HG02610 (cell line): ENCODE data around the gene RPS29.
"Not testable (repeated sequence)": the region's sequence is repeated elsewhere in the genome, so short reads cannot be mapped to it uniquely, and the experiment has no call there.

Experiments
- ATAC-seq: cut with Tn5 transposase; IDR thresholded peaks from one replicate; pipeline ENCODE4 v1.9.1; 2021; ENCODE audit warnings: mild to moderate bottlenecking, moderate library complexity; ENCODE audit not compliant: unreplicated experiment

Gene RPS29

GRCh38 chr14:49585803-49586672, at the start of gene RPS29:
TSS of gene RPS29 (minus strand) at chr14:49586380. CDS start at chr14:49586346, 34 bp downstream.
- peak; percentile 87 for ATAC-seq

GRCh38 chr14:49634547-49635334, 48.6 kb upstream of the RPS29 start, which contains the start of gene DNAAF2:
TSS of gene DNAAF2 (minus strand) at chr14:49635244. CDS start at chr14:49635149, 95 bp downstream.
- ATAC-seq, result peak; percentile 27

GRCh38 chr14:49633640-49634546, 47.7 kb upstream of the RPS29 start:
- ATAC-seq, result peak; percentile 84

DNA sequence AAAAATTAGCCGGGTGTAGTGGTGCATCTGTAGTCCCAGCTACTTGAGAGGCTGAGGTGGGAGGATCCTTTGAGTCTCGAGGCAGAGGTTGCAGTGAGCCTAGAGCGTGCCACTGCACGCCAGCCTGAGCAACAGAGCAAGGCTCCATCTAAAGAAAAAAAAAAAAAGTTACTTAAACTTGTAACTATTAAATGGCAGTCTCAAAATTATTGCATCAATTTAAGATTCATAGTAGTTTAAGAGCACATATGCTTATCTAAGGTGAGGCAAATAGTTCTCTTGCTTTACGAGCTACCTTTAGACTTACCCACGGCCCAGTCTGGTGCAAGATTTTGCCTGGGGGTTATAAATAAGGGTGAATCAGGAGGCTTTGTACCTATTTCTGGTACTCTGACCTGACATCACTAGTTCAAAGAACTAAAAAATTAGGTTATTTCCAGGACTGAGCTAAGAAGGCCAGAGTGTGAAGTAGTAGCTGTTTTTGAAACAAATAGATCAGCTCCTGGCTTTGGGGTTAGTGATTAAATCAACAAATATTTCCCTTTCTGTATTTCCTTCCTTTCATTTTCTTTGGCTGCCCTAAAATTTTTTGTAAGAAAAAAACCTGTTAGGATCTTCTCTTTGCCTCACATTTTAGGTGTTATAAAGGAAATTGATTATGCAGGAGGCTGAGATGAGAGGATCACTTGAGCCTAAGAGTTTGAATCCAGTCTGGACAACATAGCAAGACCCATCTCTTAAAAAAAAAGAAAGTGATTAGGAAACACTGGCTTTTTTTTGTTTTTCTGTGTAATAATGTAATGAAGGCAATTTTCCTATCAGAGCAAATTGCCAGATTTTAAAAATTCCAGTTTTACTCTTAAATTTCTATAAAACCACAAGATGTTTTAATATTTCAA, 38.0 kb upstream of the RPS29 start:
- ATAC-seq, result no peak

- ATAC-seq, result no peak
Measured at GRCh38 chr14:49623387-49623786, 37.2 kb upstream of the RPS29 start.

- no peak for ATAC-seq
Measured at GRCh38 chr14:49622022-49622607, 35.9 kb upstream of the RPS29 start.

GRCh38 chr14:49621114-49621881, 35.1 kb upstream of the RPS29 start:
- peak; percentile 25 for ATAC-seq

GRCh38 chr14:49620182-49621113, 34.3 kb upstream of the RPS29 start, which contains the start of the genes MGAT2 and RPL36AL:
TSS of gene MGAT2 (plus strand) at chr14:49620799. CDS start at chr14:49621269, 470 bp downstream.
TSS of gene RPL36AL (minus strand) at chr14:49620626. CDS start at chr14:49619104, 1,522 bp downstream.
- ATAC-seq, result peak; percentile 95

- ATAC-seq, result no peak
Measured at GRCh38 chr14:49619730-49620129, 33.5 kb upstream of the RPS29 start.

- not testable (repeated sequence) for ATAC-seq
Measured at GRCh38 chr14:49619273-49619672, 33.1 kb upstream of the RPS29 start.

- no peak for ATAC-seq
Measured at GRCh38 chr14:49617852-49618519, 31.8 kb upstream of the RPS29 start.

DNA sequence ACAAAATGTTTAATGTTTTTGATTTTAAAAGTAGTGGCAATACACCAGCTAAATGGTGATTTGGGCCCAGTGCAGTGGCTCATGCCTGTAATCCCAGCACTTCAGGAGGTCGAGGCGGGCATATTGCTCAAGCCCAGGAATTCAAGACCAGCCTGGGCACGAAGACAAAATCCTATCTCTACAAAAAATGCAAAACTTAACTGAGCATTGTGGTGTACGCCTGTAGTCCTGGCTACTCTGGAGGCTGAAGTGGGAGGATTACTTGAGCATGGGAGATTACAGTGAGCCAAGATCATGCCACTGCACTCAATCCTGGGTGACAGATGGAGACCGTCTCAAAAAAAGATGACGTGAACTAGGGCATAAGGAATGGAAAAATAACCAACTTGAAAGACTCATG, 29.6 kb upstream of the RPS29 start:
- no peak for ATAC-seq

DNA sequence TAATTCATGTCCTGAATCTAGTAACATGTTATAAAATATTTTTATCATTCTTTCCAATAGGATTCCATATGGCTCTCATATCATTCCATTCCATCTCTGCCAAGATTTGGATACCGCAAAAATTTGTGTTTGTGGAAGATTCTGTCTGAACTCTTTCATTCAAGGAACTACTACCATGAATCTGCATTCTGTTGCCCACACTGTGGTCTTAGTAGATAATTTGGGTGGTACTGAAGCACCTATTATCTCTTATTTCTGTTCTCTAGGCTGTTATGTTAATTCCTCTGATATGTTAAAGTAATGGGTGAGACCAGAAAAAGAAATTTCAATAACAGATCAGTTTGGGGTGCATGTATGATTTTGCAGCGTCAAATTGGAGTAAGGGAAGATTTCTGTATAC, 28.0 kb upstream of the RPS29 start:
- ATAC-seq, result no peak

GRCh38 chr14:49612671-49613070, 26.5 kb upstream of the RPS29 start:
- ATAC-seq, result no peak

DNA sequence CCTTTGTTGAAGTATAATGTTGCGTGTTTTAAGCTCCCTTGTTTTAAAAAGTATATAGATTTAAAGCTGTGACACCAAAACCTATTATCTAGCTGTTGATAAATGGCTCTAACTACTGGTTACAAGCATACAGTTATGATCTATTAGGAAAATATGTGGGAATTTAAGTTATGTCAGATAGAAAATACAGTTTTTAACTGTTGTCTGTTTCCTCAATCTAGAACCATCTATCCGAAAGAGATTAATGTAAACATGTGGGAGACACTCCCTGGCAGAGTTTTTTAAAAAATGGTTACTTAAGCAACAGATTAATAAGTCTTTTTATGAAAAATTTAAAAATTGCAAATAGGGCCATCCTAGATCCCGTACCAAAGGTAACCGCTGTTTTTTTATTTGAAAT, 26.1 kb upstream of the RPS29 start:
- no peak for ATAC-seq

- no peak for ATAC-seq
Measured at GRCh38 chr14:49607583-49607982, 21.4 kb upstream of the RPS29 start.
